ENCODE results near the gene TMEM94.

The TMEM94 gene

GRCh38 chr17:75498726-75499213 is 42.3 kb downstream of the TMEM94 start:
- DNase-seq = no peak

GRCh38 chr17:75499313-75500022 is 43.0 kb downstream of the TMEM94 start:
- DNase-seq = no peak

GRCh38 chr17:75500419-75501216 is 44.2 kb downstream of the TMEM94 start:
- no peak for DNase-seq

- no peak for DNase-seq
Observed at GRCh38 chr17:75501378-75502071, 45.1 kb downstream of the TMEM94 start.

GRCh38 chr17:75502072-75502720 is 45.8 kb downstream of the TMEM94 start:
- no peak for DNase-seq

GRCh38 chr17:75502721-75503329 is 46.4 kb downstream of the TMEM94 start:
- no peak for DNase-seq

- DNase-seq = no peak
Observed at GRCh38 chr17:75503337-75503950, 47.0 kb downstream of the TMEM94 start.

- no peak for DNase-seq
Observed at GRCh38 chr17:75503976-75504346, 47.5 kb downstream of the TMEM94 start.

GRCh38 chr17:75504347-75505151 is 48.1 kb downstream of the TMEM94 start:
- no peak for DNase-seq

- DNase-seq = no peak
Observed at GRCh38 chr17:75505152-75505409, 48.6 kb downstream of the TMEM94 start.

GRCh38 chr17:75505640-75506039 is 49.2 kb downstream of the TMEM94 start:
- no peak for DNase-seq

GRCh38 chr17:75506134-75506533 is 49.7 kb downstream of the TMEM94 start:
- DNase-seq = no peak

GRCh38 chr17:75506888-75507287 is 50.5 kb downstream of the TMEM94 start:
- no peak for DNase-seq

GRCh38 chr17:75507733-75508719 is 51.6 kb downstream of the TMEM94 start:
- no peak for DNase-seq

- DNase-seq = no peak
Observed at GRCh38 chr17:75508931-75509361, 52.5 kb downstream of the TMEM94 start.

- no peak for DNase-seq
Observed at GRCh38 chr17:75509528-75510258, 53.3 kb downstream of the TMEM94 start.

GRCh38 chr17:75511270-75511609 is 54.8 kb downstream of the TMEM94 start:
- no peak for DNase-seq

GRCh38 chr17:75511610-75512575 is 55.5 kb downstream of the TMEM94 start:
- DNase-seq = no peak
